Measurements from ENCODE around the gene DND1. TPM values are rescaled to one million over a fixed set of nuclear protein-coding genes. Genes with fewer than 3 reads are reported as not detected.

DND1 gene
- total RNA-seq, 3 donors from 2014 or later (not counting 1 experiment from before 2014, with no cell fraction given) = 0.90 to 1.1 (median 1.1) TPM

DNA sequence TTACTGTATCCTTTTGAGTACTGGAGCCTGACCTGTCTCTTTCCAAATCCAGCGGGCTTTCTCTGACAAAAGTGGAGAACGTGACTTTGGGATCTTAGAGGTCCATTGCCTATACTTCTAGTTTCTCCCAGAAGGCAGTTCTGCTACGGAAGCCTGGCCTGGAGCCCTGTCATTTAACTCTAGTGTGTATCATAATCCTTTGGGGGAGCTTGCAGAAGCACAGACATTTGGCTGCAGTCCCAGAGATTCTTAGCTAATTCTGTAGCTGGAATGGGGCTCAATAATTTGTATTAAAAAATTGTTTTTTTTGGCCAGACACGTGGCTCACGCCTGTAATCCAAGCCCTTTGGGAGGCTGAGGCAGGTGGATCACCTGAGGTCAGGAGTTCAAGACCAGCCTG is 20.9 kb upstream of the DND1 start:
- H3K27me3 ChIP-seq (ENCODE audit: control insufficient read depth, insufficient read depth, low read length) = no peaks in the 10 kb centered on the region
- Mint-ChIP-seq H3K4me1 (peaks cover 26 to 45% of the 10 kb centered on the region in 2 donors), H3K27me3 (ENCODE audit: low read depth in 2 of 2) (no peaks in the 10 kb centered on the region), H3K27ac (no peak overlapping the region), H3K36me3 (peaks cover 33% of the 10 kb centered on the region), H3K9me3 (no peaks in the 10 kb centered on the region), H3K4me3 (peak overlapping the region; percentile 7)
- TF ChIP-seq, protein P1, sequence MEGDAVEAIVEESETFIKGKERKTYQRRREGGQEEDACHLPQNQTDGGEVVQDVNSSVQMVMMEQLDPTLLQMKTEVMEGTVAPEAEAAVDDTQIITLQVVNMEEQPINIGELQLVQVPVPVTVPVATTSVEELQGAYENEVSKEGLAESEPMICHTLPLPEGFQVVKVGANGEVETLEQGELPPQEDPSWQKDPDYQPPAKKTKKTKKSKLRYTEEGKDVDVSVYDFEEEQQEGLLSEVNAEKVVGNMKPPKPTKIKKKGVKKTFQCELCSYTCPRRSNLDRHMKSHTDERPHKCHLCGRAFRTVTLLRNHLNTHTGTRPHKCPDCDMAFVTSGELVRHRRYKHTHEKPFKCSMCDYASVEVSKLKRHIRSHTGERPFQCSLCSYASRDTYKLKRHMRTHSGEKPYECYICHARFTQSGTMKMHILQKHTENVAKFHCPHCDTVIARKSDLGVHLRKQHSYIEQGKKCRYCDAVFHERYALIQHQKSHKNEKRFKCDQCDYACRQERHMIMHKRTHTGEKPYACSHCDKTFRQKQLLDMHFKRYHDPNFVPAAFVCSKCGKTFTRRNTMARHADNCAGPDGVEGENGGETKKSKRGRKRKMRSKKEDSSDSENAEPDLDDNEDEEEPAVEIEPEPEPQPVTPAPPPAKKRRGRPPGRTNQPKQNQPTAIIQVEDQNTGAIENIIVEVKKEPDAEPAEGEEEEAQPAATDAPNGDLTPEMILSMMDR (IDR thresholded peaks at IDR 0.05) = no peak
- no peak overlapping the region for H3K4me3 ChIP-seq (ENCODE audit: low read length)
- intact Hi-C loops (cut with micrococcal nuclease) = no loop called here
- H3K27ac ChIP-seq (ENCODE audit: low read length) = no peak overlapping the region
- DNase-seq = no peak
- H3K36me3 ChIP-seq (ENCODE audit: control insufficient read depth, insufficient read depth, low read length) = peaks cover 56% of the 10 kb centered on the region
- ATAC-seq = no peak
- H3K9me3 ChIP-seq (ENCODE audit: control insufficient read depth, insufficient read depth, low read length) = no peaks in the 10 kb centered on the region
- 98% methylated on average over 5 of the region's 5 CpGs for WGBS (ENCODE audit: insufficient coverage)
- H3K4me1 ChIP-seq (ENCODE audit: control insufficient read depth, insufficient read depth, low read length) = peaks cover 16% of the 10 kb centered on the region

DNA sequence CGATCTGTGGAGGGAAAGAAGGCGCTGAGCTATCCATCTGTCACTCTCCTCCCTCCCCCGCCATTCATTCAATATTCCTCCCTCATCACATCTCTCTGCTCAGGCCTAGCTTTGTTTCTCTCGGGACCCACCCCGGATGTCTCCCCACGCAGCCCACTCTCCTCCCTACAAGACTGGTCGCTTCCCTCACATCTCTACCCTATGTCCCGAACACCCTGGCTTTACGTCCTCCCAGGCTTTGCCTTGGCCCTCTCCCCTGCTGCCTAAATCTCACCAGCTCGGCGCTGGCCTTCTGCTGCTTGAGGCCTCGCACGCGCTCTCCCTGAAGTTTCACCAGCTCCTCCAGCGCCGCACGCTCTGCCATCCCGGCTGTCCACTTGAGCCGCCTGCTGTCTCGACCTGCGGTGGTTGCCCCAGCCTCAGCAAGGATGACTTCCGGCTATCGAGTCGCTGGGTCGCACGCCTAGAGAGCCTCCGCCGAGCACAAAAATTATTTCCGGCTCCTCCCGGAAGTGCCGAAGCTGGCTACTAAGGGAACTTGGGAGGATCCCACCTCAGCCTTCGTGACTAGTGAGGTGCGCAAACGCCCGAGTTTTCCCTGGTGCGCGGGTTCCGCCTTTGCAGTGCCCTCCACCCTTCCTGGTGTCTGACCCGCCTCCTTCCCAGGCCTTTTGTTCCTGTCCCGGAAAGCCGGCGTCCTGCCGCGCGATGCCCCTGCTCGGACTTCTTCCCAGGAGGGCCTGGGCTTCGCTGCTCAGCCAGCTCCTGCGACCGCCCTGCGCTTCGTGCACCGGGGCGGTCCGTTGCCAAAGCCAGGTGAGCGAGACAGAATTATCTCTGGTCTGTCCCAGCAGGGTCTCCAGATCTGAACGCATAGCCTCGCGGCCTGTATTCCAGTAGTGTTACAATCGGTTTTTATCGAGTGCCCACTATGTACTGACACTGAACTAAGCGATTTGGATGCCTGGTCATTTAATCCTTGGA is 17.9 kb upstream of the DND1 start, which contains the start of the genes HARS1 and HARS2:
HARS1 (minus strand) TSS at position 430 of the 984 bp plus-strand sequence; CDS start at position 364, 66 bp downstream.
HARS2 (plus strand) TSS at position 515 of the 984 bp plus-strand sequence; CDS start at position 709, 194 bp downstream.
- TF ChIP-seq, protein P1 (IDR thresholded peaks at IDR 0.05) = no peak
- intact Hi-C loops (cut with micrococcal nuclease) = loop anchor here (1.0 to 2.0 kb wide), 3 partner anchors 9 to 290 kb away; partner anchors contain the start of genes ANKHD1, WDR55 and ZMAT2
- Mint-ChIP-seq H3K27me3 (ENCODE audit: low read depth in 2 of 2) (no peaks in the 10 kb centered on the region), H3K27ac (peak within 1 kb of the TSS; percentile 92 to 94), H3K9me3 (no peaks in the 10 kb centered on the region), H3K4me1 (peaks cover 31 to 54% of the 10 kb centered on the region in 2 donors), H3K4me3 (peak within 1 kb of the TSS; percentile 100), H3K36me3 (peaks cover 10% of the 10 kb centered on the region)
- peaks cover 16% of the 10 kb centered on the region for H3K4me1 ChIP-seq (ENCODE audit: control insufficient read depth, insufficient read depth, low read length)
- no peaks in the 10 kb centered on the region for H3K9me3 ChIP-seq (ENCODE audit: control insufficient read depth, insufficient read depth, low read length)
- no peaks in the 10 kb centered on the region for H3K27me3 ChIP-seq (ENCODE audit: control insufficient read depth, insufficient read depth, low read length)
- H3K36me3 ChIP-seq (ENCODE audit: control insufficient read depth, insufficient read depth, low read length) = peaks cover 35% of the 10 kb centered on the region
- peak within 1 kb of the TSS; percentile 64 for H3K27ac ChIP-seq (ENCODE audit: low read length)
- peak; percentile 95 to 97 (median 97) for ATAC-seq
- DNase-seq = peak; percentile 70 to 91
- WGBS (ENCODE audit: insufficient coverage) = under 1% methylated on average over 61 of the region's 61 CpGs
- peak within 1 kb of the TSS; percentile 77 for H3K4me3 ChIP-seq (ENCODE audit: low read length)

DNA sequence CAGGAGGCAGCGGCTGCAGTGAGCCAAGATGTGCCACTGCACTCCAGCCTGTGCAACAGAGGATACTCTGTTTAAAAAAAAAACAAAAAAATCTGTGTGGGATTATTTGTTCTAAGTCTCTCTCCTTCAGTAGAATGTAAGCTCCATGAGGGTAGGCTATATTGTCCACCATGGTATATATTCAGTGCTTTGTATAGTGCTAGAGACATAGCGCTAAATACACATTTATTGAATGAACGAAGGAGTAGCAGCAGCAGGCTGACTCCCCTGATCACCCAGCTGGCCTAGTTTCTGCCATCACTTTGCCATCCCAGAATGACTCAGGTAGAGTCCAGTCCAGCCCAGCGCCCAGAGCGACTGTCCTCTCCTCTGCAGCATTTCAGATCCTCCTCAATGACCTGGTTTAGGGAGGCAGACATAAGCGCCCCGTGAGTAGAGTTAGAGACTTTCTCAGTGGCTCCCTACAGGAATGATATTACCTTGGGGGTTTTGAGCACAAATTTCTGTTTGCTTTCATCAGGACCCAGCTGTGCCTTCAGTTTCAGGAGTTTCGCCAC is 17.1 kb upstream of the DND1 start:
- no peaks in the 10 kb centered on the region for H3K9me3 Mint-ChIP-seq
- H3K27me3 Mint-ChIP-seq (ENCODE audit: low read depth in 2 of 2) = no peaks in the 10 kb centered on the region
- Histone ChIP-seq H3K27me3 (ENCODE audit: control insufficient read depth, insufficient read depth, low read length) (no peaks in the 10 kb centered on the region), H3K27ac (ENCODE audit: low read length) (peak overlapping the region; percentile 64), H3K36me3 (ENCODE audit: control insufficient read depth, insufficient read depth, low read length) (peaks cover 27% of the 10 kb centered on the region), H3K4me1 (ENCODE audit: control insufficient read depth, insufficient read depth, low read length) (peaks cover 16% of the 10 kb centered on the region), H3K4me3 (ENCODE audit: low read length) (peak overlapping the region; percentile 77), H3K9me3 (ENCODE audit: control insufficient read depth, insufficient read depth, low read length) (no peaks in the 10 kb centered on the region)
- ATAC-seq = no peak
- peak overlapping the region; percentile 100 for H3K4me3 Mint-ChIP-seq
- peaks cover 31 to 46% of the 10 kb centered on the region in 2 donors for H3K4me1 Mint-ChIP-seq
- DNase-seq = no peak
- TF ChIP-seq, protein P1 (IDR thresholded peaks at IDR 0.05) = no peak
- intact Hi-C loops (cut with micrococcal nuclease) = loop anchor here (2.0 kb wide), 2 partner anchors 26 to 290 kb away; partner anchors contain the start of genes ANKHD1 and WDR55
- WGBS (ENCODE audit: insufficient coverage) = 75% methylated on average over 7 of the region's 8 CpGs
- peaks cover 2% of the 10 kb centered on the region for H3K36me3 Mint-ChIP-seq
- peak overlapping the region; percentile 92 to 94 for H3K27ac Mint-ChIP-seq
